GM13977 (cell line): Measurements from ENCODE around the gene SPRR5.

ENCODE experiments used
- DNase-seq: peaks from one replicate; pipeline ENCODE4 v3.0.0; 2012; ENCODE audit warnings: low spot score
- CTCF ChIP-seq: IDR thresholded peaks from 2 replicates; pipeline ENCODE4 v1.5.1; 2012; ENCODE audit warnings: mild to moderate bottlenecking, control low read depth; ENCODE audit not compliant: insufficient read depth; ENCODE audit errors: extremely low read depth, missing control alignments
- in situ Hi-C: fragments of 300-500 bp; cut with MboI; formaldehyde crosslinking; loops from one replicate; pipeline ENCODE4 v1.12.0; 2022; ENCODE audit warnings: low sequenced_read_pairs, low pct_unique_long_range_greater_than_20kb, mixed read lengths, inconsistent platforms; ENCODE audit not compliant: unreplicated experiment

The SPRR5 gene

GRCh38 chr1:152983234-152983633 is 36.2 kb downstream of the SPRR5 start:
- TF ChIP-seq CTCF: no peak

GRCh38 chr1:152983743-152984142 is 36.7 kb downstream of the SPRR5 start, which contains the start of gene SPRR1A:
Gene SPRR1A, plus strand, starts transcription at chr1:152984081. Its CDS starts 1,150 bp downstream, at chr1:152985231.
- in situ Hi-C loops: no loop called here
- DNase-seq: no peak
- no peak for TF ChIP-seq CTCF

More at GRCh38 chr1:152983234-152983633, 36.2 kb downstream of the SPRR5 start:
- in situ Hi-C loops: no loop called here
- no peak for DNase-seq

- no peak for DNase-seq
- TF ChIP-seq CTCF: no peak
- in situ Hi-C loops: no loop called here
These were observed 39.6 kb downstream of the SPRR5 start for GRCh38 chr1:152986578-152986977.

- DNase-seq: no peak
- no peak for TF ChIP-seq CTCF
- in situ Hi-C loops: no loop called here
These were observed 46.2 kb downstream of the SPRR5 start for GRCh38 chr1:152993186-152993585.

- no peak for DNase-seq
- no peak for TF ChIP-seq CTCF
- in situ Hi-C loops: no loop called here
These were observed 48.8 kb downstream of the SPRR5 start for GRCh38 chr1:152995842-152996241.

GRCh38 chr1:152996633-152997400 is 49.8 kb downstream of the SPRR5 start:
- in situ Hi-C loops: no loop called here
- TF ChIP-seq CTCF: no peak
- DNase-seq: no peak
